HepG2 (cell line): Measurements from ENCODE around the gene NF2. TPM values are rescaled to one million over a fixed set of nuclear protein-coding genes. Genes with fewer than 3 reads are reported as not detected.

Source experiments
- ARNTL ChIP-seq: sonication (generic); formaldehyde crosslinking; IDR thresholded peaks from 2 replicates; pipeline ENCODE4 v1.4.0; 2020; ENCODE audit warnings: mild to moderate bottlenecking, missing genetic modification reagents
- BHLHE40 ChIP-seq: IDR thresholded peaks from 2 replicates; pipeline ENCODE4 v1.6.1; 2011; ENCODE audit warnings: low read length, improper control_type of control experiment
- FOSL2 ChIP-seq: sonication (generic); formaldehyde crosslinking; IDR thresholded peaks from 2 replicates; pipeline ENCODE4 v1.4.0; 2020; ENCODE audit warnings: missing genetic modification reagents
- MED13 ChIP-seq: sonication (generic); formaldehyde crosslinking; IDR thresholded peaks from 2 replicates; pipeline ENCODE4 v1.5.0; 2020; ENCODE audit warnings: missing genetic modification reagents
- MED8 ChIP-seq: sonication (generic); formaldehyde crosslinking; IDR thresholded peaks from 2 replicates; pipeline ENCODE4 v1.8.1; 2023; ENCODE audit warnings: mild to moderate bottlenecking, missing genetic modification reagents; ENCODE audit not compliant: insufficient replicate concordance
- MIER2 ChIP-seq: IDR thresholded peaks from 2 replicates; pipeline ENCODE4 v1.6.1; 2016; ENCODE audit warnings: missing biosample characterization, missing genetic modification reagents
- MNT ChIP-seq: fragments of 450-650 bp; IDR thresholded peaks from 2 replicates; pipeline ENCODE4 v1.6.1; 2016
- MYPOP ChIP-seq: sonication (generic); formaldehyde crosslinking; IDR thresholded peaks from 2 replicates; pipeline ENCODE4 v1.8.1; 2023; ENCODE audit warnings: mild to moderate bottlenecking, moderate library complexity, missing genetic modification reagents
- NFKBIZ ChIP-seq: IDR thresholded peaks from 2 replicates; pipeline ENCODE4 v1.6.1; 2018; ENCODE audit warnings: missing genetic modification reagents, missing compliant biosample characterization
- PBX2 ChIP-seq: IDR thresholded peaks from 2 replicates; pipeline ENCODE4 v1.6.1; 2016; ENCODE audit warnings: control low read depth
- ZNF224 ChIP-seq: sonication (generic); formaldehyde crosslinking; IDR thresholded peaks from 2 replicates; pipeline ENCODE4 v1.5.0; 2020; ENCODE audit warnings: mild to moderate bottlenecking, missing genetic modification reagents
- polyA plus RNA-seq, 8 experiments: library from polyadenylated mRNA; depleted of rRNA in 3 of 8; stranded (reverse) in 7 of 8; unstranded in 1 of 8; fragments of >200 nt; fragmentation: Illumina TruSeq in 4 of 8; extraction: Trizol in 4 of 8; gene quantifications; 2 replicates each; pipeline versions ENCODE4 v1.2.1 to v1.2.3, GENCODE V29; 2011 to 2016; ENCODE audit warnings: low read depth in 4 of 8, missing spikeins in 1 of 8, mixed read lengths in 1 of 8; ENCODE audit not compliant: insufficient read depth in 1 of 8
- total RNA-seq, 5 experiments: library from RNA; depleted of rRNA; stranded (reverse); fragments of >200 nt; fragmentation: Illumina TruSeq; extraction: Trizol; gene quantifications; 2 replicates each; pipeline ENCODE4 v1.2.3, GENCODE V29; 2016; ENCODE audit warnings: low read depth in 1 of 5
- TF ChIP-seq, protein P1 (sequence below): sonication (generic); formaldehyde crosslinking; IDR thresholded peaks from 2 replicates; pipeline ENCODE4 v1.5.0; 2020; ENCODE audit warnings: mild to moderate bottlenecking, missing genetic modification reagents
- TF ChIP-seq, protein P2 (sequence below): sonication (generic); formaldehyde crosslinking; IDR thresholded peaks from 2 replicates; pipeline ENCODE4 v1.5.1; 2020; ENCODE audit warnings: mild to moderate bottlenecking, missing genetic modification reagents, moderate library complexity
- TF ChIP-seq, protein P3 (sequence below): sonication (generic); formaldehyde crosslinking; IDR thresholded peaks from 2 replicates; pipeline ENCODE4 v1.5.0; 2020; ENCODE audit warnings: mild to moderate bottlenecking, missing genetic modification reagents
- TF ChIP-seq, protein P4 (sequence below): sonication (generic); formaldehyde crosslinking; IDR thresholded peaks from 2 replicates; pipeline ENCODE4 v1.4.0; 2020; ENCODE audit warnings: missing genetic modification reagents, borderline replicate concordance

NF2 gene
- total and polyA plus RNA-seq, 2 of the 13 experiments (the other 11 are each of a cell fraction or from before 2014, with no cell fraction given), result 9.3 to 33.3 TPM

DNA sequence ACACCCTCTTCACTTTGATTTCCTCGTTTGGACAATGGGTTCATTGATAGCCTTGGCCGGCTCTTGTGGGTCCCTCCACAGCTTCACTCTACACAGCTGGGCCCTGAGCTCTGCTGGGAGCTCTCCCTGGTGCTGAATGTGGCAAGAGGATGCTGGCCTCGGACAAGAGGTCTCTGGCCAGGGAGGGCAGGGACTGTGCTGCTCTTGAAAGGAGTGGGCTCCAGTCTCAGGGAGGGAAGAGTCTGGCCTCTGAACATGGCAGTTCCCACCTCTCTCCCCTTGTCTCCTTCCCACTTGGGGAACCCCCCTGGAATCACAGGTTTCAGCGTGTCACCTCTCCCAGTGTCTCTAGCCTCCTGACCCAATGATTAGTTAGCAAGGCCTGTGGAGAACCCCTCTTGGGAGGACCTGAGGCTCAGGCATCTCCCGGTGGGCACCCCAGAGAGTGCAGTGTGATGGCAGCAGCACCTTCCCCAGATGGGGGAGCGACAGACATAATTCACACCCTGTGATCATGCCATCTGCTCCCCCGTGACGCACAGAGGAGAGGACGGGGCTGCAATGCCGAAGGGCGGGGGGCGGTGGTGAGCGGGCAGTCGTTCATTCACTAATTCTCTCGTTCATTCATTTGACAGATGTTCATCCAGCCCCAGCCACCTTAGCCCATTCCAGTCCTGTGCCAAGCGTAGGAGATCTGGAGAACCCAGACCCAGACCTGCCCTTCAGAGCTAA is 113.5 kb downstream of the NF2 start (continued):
- TF ChIP-seq, protein P1, sequence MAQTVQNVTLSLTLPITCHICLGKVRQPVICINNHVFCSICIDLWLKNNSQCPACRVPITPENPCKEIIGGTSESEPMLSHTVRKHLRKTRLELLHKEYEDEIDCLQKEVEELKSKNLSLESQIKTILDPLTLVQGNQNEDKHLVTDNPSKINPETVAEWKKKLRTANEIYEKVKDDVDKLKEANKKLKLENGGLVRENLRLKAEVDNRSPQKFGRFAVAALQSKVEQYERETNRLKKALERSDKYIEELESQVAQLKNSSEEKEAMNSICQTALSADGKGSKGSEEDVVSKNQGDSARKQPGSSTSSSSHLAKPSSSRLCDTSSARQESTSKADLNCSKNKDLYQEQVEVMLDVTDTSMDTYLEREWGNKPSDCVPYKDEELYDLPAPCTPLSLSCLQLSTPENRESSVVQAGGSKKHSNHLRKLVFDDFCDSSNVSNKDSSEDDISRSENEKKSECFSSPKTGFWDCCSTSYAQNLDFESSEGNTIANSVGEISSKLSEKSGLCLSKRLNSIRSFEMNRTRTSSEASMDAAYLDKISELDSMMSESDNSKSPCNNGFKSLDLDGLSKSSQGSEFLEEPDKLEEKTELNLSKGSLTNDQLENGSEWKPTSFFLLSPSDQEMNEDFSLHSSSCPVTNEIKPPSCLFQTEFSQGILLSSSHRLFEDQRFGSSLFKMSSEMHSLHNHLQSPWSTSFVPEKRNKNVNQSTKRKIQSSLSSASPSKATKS (CRISPR knock-in tag), result no peak
- TF ChIP-seq ARNTL (CRISPR knock-in tag) (0 out of 2 replicates have a peak, but pooled peaks have one; percentile 56), ZNF224 (CRISPR knock-in tag) (no peak), BHLHE40 (no peak), NFKBIZ (CRISPR knock-in tag) (peak; percentile 77; the same call in 1 of the 2 replicates), MNT (no peak), MED13 (CRISPR knock-in tag) (no peak), MIER2 (CRISPR knock-in tag) (peak; percentile 100), MED8 (no peak), FOSL2 (CRISPR knock-in tag) (peak; percentile 66), PBX2 (CRISPR knock-in tag) (no peak), MYPOP (peak; percentile 81)
- TF ChIP-seq, protein P2, sequence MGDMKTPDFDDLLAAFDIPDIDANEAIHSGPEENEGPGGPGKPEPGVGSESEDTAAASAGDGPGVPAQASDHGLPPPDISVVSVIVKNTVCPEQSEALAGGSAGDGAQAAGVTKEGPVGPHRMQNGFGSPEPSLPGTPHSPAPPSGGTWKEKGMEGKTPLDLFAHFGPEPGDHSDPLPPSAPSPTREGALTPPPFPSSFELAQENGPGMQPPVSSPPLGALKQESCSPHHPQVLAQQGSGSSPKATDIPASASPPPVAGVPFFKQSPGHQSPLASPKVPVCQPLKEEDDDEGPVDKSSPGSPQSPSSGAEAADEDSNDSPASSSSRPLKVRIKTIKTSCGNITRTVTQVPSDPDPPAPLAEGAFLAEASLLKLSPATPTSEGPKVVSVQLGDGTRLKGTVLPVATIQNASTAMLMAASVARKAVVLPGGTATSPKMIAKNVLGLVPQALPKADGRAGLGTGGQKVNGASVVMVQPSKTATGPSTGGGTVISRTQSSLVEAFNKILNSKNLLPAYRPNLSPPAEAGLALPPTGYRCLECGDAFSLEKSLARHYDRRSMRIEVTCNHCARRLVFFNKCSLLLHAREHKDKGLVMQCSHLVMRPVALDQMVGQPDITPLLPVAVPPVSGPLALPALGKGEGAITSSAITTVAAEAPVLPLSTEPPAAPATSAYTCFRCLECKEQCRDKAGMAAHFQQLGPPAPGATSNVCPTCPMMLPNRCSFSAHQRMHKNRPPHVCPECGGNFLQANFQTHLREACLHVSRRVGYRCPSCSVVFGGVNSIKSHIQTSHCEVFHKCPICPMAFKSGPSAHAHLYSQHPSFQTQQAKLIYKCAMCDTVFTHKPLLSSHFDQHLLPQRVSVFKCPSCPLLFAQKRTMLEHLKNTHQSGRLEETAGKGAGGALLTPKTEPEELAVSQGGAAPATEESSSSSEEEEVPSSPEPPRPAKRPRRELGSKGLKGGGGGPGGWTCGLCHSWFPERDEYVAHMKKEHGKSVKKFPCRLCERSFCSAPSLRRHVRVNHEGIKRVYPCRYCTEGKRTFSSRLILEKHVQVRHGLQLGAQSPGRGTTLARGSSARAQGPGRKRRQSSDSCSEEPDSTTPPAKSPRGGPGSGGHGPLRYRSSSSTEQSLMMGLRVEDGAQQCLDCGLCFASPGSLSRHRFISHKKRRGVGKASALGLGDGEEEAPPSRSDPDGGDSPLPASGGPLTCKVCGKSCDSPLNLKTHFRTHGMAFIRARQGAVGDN (CRISPR knock-in tag), result peak; percentile 42; the same call in 1 of the 2 replicates
- TF ChIP-seq, protein P3, sequence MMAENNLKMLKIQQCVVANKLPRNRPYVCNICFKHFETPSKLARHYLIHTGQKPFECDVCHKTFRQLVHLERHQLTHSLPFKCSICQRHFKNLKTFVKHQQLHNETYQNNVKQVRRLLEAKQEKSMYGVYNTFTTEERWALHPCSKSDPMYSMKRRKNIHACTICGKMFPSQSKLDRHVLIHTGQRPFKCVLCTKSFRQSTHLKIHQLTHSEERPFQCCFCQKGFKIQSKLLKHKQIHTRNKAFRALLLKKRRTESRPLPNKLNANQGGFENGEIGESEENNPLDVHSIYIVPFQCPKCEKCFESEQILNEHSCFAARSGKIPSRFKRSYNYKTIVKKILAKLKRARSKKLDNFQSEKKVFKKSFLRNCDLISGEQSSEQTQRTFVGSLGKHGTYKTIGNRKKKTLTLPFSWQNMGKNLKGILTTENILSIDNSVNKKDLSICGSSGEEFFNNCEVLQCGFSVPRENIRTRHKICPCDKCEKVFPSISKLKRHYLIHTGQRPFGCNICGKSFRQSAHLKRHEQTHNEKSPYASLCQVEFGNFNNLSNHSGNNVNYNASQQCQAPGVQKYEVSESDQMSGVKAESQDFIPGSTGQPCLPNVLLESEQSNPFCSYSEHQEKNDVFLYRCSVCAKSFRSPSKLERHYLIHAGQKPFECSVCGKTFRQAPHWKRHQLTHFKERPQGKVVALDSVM, result peak; percentile 45; the same call in 1 of the 2 replicates
- TF ChIP-seq, protein P4, sequence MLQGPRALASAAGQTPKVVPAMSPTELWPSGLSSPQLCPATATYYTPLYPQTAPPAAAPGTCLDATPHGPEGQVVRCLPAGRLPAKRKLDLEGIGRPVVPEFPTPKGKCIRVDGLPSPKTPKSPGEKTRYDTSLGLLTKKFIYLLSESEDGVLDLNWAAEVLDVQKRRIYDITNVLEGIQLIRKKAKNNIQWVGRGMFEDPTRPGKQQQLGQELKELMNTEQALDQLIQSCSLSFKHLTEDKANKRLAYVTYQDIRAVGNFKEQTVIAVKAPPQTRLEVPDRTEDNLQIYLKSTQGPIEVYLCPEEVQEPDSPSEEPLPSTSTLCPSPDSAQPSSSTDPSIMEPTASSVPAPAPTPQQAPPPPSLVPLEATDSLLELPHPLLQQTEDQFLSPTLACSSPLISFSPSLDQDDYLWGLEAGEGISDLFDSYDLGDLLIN, result no peak
